Measurements from ENCODE around the gene DUSP9.
"Not testable (repeated sequence)": the region's sequence is repeated elsewhere in the genome, so short reads cannot be mapped to it uniquely, and the experiment has no call there.

The DUSP9 gene

GRCh38 chrX:153674219-153674851 lies 27.3 kb downstream of the DUSP9 start (continued):
- TF ChIP-seq PATZ1 (CRISPR knock-in tag; IDR thresholded peaks at IDR 0.05; ENCODE audit: borderline replicate concordance) = no peak
- no peak for TF ChIP-seq ZFP30 (CRISPR knock-in tag; IDR thresholded peaks at IDR 0.05)
- TF ChIP-seq ZNF565 (CRISPR knock-in tag; conservative IDR thresholded peaks at IDR 0.05; ENCODE audit: low read depth) = no peak
- no peak for TF ChIP-seq TOX (CRISPR knock-in tag; IDR thresholded peaks at IDR 0.05; ENCODE audit: borderline replicate concordance)
- TF ChIP-seq BACH2 (CRISPR knock-in tag; IDR thresholded peaks at IDR 0.05; ENCODE audit: borderline replicate concordance) = no peak

DNA sequence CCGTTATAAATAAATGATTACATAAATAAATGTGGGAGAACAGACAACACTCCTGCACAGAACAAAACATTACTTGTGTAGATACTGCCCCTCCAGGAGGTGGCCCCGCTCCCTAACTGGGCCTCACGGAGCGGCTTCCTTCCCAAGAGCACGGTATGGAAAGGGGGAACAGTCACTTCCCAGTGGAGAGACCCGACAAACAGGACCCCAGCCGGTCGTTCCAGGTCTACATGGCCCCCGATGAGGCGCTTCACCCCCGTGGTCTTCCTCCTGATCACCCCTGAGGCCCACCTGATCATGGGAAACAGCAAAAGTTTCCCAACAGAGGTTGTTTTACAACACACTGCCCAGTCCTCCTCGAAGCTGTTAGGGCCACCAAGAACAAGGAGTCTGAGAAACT lies 34.2 kb downstream of the DUSP9 start:
- no peak for ATAC-seq
- TF ChIP-seq ZNF8 (CRISPR knock-in tag; IDR thresholded peaks at IDR 0.05) (no peak), ESRRG (CRISPR knock-in tag; IDR thresholded peaks at IDR 0.05) (no peak), SNAI2 (CRISPR knock-in tag; IDR thresholded peaks at IDR 0.05) (no peak), ZNF565 (CRISPR knock-in tag; conservative IDR thresholded peaks at IDR 0.05; ENCODE audit: low read depth) (no peak), BACH2 (CRISPR knock-in tag; IDR thresholded peaks at IDR 0.05; ENCODE audit: borderline replicate concordance) (no peak), PATZ1 (CRISPR knock-in tag; IDR thresholded peaks at IDR 0.05; ENCODE audit: borderline replicate concordance) (no peak)

- ATAC-seq = not testable (repeated sequence)
Observed at GRCh38 chrX:153683486-153683885, 36.5 kb downstream of the DUSP9 start.

DNA sequence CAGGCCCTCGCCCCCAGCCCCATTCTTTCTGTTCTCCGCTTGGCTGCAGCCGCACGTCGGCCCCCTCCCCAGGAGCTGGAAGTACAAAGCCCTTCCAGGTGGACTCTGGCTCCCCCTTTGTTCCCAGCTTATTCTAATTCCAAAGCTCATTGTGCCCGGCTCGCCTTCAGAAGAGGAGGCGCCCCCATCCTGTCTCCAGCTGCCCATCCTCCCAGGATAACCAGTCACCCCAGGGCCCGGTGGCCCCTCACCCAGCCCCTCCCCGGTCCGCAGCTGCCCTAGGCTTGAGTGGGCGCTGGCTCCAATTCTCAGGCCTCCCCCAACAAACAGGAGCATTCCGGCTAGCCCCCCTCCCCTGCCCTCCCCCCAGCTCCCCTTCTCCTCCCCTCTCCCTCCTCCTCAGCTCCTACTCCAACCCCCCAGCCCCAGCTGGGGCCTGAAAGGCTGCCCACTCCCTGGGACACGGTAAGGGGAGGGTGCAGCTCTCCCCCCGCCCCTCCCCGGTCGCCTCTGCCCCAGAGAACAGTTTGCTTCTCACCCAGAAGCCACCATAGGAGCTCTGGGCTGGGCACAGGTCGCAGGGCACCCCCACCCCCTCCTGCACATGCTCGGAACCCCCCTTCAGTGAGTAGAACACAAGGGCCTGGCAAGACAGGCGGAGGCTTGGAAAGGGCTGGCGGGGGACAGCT lies 37.6 kb downstream of the DUSP9 start:
- TF ChIP-seq RARB (CRISPR knock-in tag; IDR thresholded peaks at IDR 0.05) = no peak
- no peak for TF ChIP-seq BACH2 (CRISPR knock-in tag; IDR thresholded peaks at IDR 0.05; ENCODE audit: borderline replicate concordance)
- TF ChIP-seq OSR1 (CRISPR knock-in tag; IDR thresholded peaks at IDR 0.05) = no peak
- TF ChIP-seq GLIS3 (CRISPR knock-in tag; IDR thresholded peaks at IDR 0.05) = no peak
- TF ChIP-seq ZFP3 (CRISPR knock-in tag; IDR thresholded peaks at IDR 0.05) = no peak
- TF ChIP-seq, protein P1, sequence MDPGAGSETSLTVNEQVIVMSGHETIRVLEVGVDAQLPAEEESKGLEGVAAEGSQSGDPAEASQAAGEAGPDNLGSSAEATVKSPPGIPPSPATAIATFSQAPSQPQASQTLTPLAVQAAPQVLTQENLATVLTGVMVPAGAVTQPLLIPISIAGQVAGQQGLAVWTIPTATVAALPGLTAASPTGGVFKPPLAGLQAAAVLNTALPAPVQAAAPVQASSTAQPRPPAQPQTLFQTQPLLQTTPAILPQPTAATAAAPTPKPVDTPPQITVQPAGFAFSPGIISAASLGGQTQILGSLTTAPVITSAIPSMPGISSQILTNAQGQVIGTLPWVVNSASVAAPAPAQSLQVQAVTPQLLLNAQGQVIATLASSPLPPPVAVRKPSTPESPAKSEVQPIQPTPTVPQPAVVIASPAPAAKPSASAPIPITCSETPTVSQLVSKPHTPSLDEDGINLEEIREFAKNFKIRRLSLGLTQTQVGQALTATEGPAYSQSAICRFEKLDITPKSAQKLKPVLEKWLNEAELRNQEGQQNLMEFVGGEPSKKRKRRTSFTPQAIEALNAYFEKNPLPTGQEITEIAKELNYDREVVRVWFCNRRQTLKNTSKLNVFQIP (CRISPR knock-in tag; IDR thresholded peaks at IDR 0.05; ENCODE audit: borderline replicate concordance, low read depth) = no peak
- no peak for TF ChIP-seq ARNTL (CRISPR knock-in tag; IDR thresholded peaks at IDR 0.05; ENCODE audit: borderline replicate concordance, low read depth)
- ATAC-seq = no peak

GRCh38 chrX:153685156-153685536 lies 38.1 kb downstream of the DUSP9 start:
- ATAC-seq = no peak
- TF ChIP-seq SNAI2 (CRISPR knock-in tag; IDR thresholded peaks at IDR 0.05) = no peak
- no peak for TF ChIP-seq ZC3H10 (CRISPR knock-in tag; IDR thresholded peaks at IDR 0.05)
- no peak for TF ChIP-seq ZNF8 (CRISPR knock-in tag; IDR thresholded peaks at IDR 0.05)
- TF ChIP-seq PATZ1 (CRISPR knock-in tag; IDR thresholded peaks at IDR 0.05; ENCODE audit: borderline replicate concordance) = no peak
- no peak for TF ChIP-seq ISL1 (CRISPR knock-in tag; IDR thresholded peaks at IDR 0.05)
- no peak for TF ChIP-seq CSRNP3 (CRISPR knock-in tag; IDR thresholded peaks at IDR 0.05)
- TF ChIP-seq RARB (CRISPR knock-in tag; IDR thresholded peaks at IDR 0.05) = no peak
- TF ChIP-seq OSR1 (CRISPR knock-in tag; IDR thresholded peaks at IDR 0.05) = no peak
- no peak for TF ChIP-seq ARNTL (CRISPR knock-in tag; IDR thresholded peaks at IDR 0.05; ENCODE audit: borderline replicate concordance, low read depth)
- TF ChIP-seq PPARA (CRISPR knock-in tag; IDR thresholded peaks at IDR 0.05; ENCODE audit: borderline replicate concordance) = no peak
- no peak for TF ChIP-seq TCF4 (CRISPR knock-in tag; IDR thresholded peaks at IDR 0.05; ENCODE audit: borderline replicate concordance)
- TF ChIP-seq ZNF565 (CRISPR knock-in tag; conservative IDR thresholded peaks at IDR 0.05; ENCODE audit: low read depth) = no peak
- no peak for TF ChIP-seq GLIS3 (CRISPR knock-in tag; IDR thresholded peaks at IDR 0.05)
- TF ChIP-seq ZFP30 (CRISPR knock-in tag; IDR thresholded peaks at IDR 0.05) = no peak
- no peak for TF ChIP-seq BACH2 (CRISPR knock-in tag; IDR thresholded peaks at IDR 0.05; ENCODE audit: borderline replicate concordance)
- TF ChIP-seq ZNF70 (CRISPR knock-in tag; IDR thresholded peaks at IDR 0.05) = no peak
- TF ChIP-seq ESRRG (CRISPR knock-in tag; IDR thresholded peaks at IDR 0.05) = no peak
- TF ChIP-seq, protein P2, sequence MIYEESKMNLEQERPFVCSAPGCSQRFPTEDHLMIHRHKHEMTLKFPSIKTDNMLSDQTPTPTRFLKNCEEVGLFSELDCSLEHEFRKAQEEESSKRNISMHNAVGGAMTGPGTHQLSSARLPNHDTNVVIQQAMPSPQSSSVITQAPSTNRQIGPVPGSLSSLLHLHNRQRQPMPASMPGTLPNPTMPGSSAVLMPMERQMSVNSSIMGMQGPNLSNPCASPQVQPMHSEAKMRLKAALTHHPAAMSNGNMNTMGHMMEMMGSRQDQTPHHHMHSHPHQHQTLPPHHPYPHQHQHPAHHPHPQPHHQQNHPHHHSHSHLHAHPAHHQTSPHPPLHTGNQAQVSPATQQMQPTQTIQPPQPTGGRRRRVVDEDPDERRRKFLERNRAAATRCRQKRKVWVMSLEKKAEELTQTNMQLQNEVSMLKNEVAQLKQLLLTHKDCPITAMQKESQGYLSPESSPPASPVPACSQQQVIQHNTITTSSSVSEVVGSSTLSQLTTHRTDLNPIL (CRISPR knock-in tag; IDR thresholded peaks at IDR 0.05; ENCODE audit: low read depth) = no peak

All from SK-N-SH treated with all-trans-retinoic acid at 6 μM for 48 hours (cell line).